Measurements from ENCODE around the gene UBN1. TPM values are rescaled to one million over a fixed set of nuclear protein-coding genes. Genes with fewer than 3 reads are reported as not detected.

The UBN1 gene, protein sequence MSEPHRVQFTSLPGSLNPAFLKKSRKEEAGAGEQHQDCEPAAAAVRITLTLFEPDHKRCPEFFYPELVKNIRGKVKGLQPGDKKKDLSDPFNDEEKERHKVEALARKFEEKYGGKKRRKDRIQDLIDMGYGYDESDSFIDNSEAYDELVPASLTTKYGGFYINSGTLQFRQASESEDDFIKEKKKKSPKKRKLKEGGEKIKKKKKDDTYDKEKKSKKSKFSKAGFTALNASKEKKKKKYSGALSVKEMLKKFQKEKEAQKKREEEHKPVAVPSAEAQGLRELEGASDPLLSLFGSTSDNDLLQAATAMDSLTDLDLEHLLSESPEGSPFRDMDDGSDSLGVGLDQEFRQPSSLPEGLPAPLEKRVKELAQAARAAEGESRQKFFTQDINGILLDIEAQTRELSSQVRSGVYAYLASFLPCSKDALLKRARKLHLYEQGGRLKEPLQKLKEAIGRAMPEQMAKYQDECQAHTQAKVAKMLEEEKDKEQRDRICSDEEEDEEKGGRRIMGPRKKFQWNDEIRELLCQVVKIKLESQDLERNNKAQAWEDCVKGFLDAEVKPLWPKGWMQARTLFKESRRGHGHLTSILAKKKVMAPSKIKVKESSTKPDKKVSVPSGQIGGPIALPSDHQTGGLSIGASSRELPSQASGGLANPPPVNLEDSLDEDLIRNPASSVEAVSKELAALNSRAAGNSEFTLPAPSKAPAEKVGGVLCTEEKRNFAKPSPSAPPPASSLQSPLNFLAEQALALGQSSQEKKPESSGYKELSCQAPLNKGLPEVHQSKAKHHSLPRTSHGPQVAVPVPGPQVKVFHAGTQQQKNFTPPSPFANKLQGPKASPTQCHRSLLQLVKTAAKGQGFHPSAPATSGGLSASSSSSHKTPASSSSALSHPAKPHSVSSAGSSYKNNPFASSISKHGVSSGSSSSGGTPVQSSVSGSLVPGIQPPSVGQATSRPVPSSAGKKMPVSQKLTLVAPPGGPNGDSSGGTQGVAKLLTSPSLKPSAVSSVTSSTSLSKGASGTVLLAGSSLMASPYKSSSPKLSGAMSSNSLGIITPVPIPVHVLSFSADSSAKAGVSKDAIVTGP (N-terminal part only)
- 50.9 TPM for total RNA-seq
- long read RNA-seq, full-length matches to known transcripts: 5 of 121 reads
- long read RNA-seq, partial matches to known transcripts: 110 of 121 reads
- long read RNA-seq, other reads (novel, unspliced or antisense): 6 of 121 reads

DNA sequence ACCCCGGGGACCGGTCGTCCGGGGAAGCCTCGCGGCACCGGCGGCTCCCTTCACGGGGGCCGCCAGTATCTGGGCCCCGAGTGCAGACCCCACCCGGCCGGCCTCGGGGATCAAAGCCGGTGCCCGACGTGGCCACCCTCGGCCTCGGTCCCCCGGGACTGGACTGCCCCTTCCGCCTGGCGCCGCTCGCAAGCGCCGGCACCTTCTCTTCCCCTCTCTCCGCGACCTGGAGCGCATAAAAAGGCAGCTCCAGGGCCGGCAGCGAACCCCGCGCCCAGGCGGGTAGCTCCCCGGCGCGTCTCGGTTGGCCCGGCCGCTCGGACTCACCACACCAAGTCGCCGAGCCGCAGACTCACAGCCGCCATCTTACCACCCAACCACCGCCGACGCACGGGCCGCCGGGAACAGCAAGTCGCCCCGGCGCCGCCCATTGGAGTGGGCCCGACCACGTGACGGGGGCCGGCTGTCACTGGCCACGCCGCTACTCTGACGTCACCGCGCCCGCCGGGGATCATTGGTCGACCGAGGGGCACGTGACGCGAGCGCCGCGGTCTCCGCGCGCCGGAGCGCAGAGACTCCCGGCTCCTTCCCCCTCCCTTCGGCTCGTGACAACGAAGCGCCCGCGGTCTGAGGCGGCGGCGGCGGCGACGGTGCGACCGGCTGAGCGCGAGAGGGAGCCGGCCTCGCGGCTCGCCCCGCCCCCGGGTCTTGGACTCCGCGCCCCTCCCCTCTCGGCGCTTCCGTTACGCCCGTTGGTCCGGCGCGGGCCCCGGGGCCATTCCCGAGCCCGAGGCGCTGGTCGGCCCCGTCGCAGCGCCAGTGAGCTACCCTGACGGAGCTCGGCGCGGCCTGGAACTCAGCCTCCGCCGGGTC is at the start of gene UBN1, which contains the start of gene GLYR1:
TSS of gene UBN1 (plus strand) at position 581 of the 873 bp plus-strand sequence. CDS start 5,437 bp downstream, outside the sequence.
TSS of gene GLYR1 (minus strand) at position 388 of the 873 bp plus-strand sequence. CDS start at position 365, 23 bp downstream.
- DNase-seq (peak; percentile 100), ATAC-seq (peak; percentile 97)
- intact Hi-C loops (cut with micrococcal nuclease): no loop called here

DNA sequence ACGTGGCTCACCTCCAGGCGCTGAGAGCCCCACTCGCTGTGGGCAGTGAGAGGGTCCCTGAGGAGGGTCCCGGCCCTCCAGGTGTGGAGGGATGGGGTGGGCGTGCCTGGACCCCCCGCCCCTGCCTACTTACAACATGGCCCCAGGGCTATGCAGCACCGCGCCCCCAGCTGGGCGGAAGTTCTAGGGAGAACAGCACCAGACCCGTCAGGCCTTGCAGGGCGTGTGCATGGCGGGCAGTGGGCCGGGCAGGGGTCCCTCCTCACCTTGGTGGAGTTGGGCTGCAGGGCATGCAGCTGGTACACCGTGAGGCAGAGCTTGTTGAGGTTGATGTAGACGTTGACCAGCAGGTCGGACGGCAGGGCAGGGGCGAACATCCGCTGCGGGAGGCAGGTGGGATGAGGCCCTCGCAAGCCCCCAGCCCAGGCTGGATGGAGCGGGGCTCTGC is 49.5 kb upstream of the UBN1 start:
- ATAC-seq (no peak), DNase-seq (no peak)
- intact Hi-C loops (cut with micrococcal nuclease): no loop called here

DNA sequence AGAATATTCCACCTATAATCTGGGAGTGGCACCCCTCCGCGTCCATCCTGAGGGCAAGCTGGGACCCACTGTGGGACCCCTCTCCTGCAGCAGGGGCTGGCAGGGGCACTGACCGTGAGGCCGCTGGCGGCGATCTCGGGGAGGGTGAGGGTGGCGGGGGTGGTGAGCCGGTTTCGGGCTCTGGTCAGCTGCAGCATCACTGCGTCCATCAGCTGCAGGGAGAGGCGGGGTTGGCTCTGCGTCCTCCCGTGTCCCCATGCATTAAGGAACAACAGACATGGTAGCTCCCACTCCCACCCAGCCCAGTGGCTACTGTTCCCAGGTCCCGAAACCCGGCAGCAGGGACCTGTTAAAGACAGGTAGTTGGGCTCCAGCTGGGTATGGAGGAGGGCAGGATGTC is 48.8 kb upstream of the UBN1 start:
- intact Hi-C loops (cut with micrococcal nuclease): no loop called here
- ATAC-seq (no peak), DNase-seq (no peak)

DNA sequence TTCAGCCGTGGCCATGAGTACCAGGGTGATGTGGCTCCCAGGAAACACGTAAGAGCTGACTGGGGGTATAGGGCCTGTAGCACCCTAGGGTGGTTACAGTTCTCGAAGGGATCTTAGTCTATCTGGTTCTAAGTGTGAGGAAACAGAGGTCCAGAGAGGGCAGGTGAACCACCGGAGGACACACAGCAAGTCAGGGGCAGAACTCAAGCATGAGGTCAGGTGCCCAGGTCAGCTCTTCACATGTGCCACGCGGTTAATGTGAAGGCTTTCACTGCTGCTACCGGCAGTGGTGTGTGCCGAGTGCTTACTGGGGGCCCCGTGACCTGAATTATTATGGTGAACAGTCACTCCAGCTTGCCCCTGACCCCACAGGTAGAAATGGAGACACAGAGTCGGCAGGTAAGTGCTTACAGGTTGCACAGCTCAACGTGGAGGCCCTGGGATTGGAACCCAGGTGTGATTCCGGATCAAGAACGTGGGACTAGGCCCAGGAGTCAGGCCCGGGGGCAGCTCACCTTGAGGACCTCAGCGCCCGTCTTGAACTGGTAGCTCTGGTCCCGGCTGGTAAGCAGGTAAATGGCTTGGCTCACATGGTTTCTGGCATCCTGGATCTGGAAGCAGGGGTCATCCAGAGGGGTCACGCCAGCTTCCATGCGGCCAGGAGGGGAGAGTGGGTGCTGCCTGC is 48.0 kb upstream of the UBN1 start:
- ATAC-seq (no peak), DNase-seq (no peak)
- intact Hi-C loops (cut with micrococcal nuclease): no loop called here

DNA sequence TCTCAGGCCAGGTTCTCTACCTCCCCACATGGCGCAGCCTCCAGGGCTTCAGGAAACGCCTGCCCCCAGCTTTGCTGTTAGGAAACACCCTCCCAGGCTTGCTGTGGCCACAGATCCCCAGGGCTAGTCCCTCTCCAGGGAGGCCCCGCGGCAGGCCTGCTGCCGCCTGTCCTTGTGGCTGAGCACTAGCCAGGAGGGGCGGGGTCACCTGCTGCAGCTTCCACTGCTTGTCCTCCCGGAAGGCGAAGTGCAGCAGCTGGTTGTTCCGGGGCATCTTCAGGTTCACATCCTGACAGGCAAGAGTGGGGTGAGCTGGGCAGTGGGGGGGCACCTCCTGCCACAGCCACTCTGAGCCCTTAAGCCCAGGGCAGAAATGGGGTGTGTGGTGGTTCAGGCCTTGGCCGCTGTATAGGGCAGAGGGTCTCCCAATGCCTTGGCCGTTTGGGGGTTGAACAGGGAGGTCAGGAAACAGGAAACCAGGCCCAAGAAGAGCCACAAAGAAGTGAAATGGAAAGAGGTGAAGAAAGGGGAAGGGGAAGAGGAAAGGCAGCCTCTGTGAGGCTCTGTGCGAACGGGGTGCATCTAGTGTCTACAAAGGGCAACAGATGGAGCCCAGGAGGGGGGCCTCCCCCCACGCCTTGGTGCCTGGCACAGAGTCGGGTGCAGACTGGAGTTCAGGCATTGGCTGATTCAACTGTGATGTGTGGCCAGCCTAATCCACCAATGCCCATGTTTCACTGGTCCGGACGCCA is 46.8 kb upstream of the UBN1 start:
- ATAC-seq: no peak
- intact Hi-C loops (cut with micrococcal nuclease): no loop called here
- DNase-seq: peak; percentile 77

DNA sequence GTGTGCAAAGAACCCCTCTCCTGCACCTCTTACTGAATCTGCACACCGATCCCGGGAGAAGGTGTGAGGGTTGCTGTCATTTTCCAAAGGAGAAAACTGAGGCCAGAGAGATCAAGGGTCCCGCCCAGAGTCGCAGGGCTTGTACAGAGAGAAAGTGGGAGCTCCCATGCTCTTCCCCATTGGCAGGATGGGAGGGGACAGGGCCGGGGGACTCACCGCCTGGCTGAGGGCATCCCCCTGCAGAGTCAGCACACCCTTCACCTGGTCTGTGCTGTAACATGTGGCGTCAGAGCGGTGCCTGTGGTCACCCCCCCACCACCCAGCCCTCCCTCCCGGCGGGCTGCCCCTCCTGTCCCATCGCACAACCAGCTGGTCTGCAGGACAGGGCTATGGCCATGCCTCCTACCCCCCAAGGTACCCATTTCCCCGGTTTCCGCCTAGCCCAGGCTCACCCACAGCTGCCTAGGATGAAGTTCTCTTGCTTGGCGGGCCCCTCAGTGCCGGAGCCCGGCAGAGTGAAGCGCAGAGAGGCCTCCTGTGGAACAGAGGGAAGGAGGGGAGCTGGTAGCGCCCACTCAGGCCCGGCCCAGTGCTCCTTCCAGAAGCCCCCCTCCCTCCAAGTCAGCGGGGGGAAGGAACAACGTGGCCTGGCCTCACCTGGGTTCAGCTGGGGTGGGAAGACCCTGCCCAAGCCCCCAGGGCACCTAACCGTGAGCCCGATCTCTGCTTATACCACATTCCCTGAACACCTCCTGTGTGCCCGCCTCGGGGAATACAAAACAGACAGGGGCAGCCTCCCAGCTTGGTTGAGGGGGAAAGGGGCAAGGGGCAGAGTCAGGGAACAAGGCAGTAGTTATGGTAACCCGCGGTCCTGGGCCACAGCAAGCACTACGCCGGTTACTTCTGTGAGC is 46.0 kb upstream of the UBN1 start:
- DNase-seq (no peak), ATAC-seq (no peak)
- intact Hi-C loops (cut with micrococcal nuclease): no loop called here

DNA sequence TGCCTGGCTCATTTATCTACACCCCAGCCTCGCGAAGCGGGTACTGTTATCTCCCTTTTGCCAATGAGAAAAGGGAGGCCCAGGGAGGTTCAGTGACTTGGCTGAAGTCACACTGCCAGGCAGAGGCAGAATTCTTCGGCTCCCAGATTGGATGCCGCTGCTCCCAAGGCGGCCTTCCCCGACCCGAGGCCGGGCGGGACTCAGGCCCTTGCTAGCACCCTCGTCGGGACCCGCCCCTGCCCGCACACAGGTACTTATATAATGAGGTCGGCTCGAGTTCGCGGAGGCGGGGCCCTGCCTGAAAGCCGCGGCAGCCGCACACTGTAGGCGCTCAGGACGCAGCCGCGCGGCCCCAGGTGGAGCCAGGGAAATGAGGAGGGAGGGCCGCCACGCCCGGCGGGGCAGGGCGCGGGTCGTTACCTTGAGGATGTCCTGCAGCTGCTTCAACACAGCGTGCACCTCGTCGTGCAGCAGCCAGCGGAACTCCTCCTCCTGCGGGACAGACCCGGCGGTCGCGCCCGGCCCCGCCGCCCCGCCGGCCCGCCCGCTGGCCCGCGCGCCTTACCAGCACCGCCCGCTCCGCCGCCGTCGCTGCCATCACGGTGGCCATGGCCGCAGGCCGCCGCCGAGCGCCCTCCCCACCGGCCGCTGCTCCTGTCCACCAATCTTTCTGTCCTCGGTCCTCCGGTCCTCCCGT is 45.2 kb upstream of the UBN1 start, which contains the start of gene ROGDI:
TSS of gene ROGDI (minus strand) at position 672 of the 697 bp plus-strand sequence. CDS start at position 610, 62 bp downstream.
- DNase-seq (peak; percentile 92), ATAC-seq (peak; percentile 61)
- intact Hi-C loops (cut with micrococcal nuclease): no loop called here

DNA sequence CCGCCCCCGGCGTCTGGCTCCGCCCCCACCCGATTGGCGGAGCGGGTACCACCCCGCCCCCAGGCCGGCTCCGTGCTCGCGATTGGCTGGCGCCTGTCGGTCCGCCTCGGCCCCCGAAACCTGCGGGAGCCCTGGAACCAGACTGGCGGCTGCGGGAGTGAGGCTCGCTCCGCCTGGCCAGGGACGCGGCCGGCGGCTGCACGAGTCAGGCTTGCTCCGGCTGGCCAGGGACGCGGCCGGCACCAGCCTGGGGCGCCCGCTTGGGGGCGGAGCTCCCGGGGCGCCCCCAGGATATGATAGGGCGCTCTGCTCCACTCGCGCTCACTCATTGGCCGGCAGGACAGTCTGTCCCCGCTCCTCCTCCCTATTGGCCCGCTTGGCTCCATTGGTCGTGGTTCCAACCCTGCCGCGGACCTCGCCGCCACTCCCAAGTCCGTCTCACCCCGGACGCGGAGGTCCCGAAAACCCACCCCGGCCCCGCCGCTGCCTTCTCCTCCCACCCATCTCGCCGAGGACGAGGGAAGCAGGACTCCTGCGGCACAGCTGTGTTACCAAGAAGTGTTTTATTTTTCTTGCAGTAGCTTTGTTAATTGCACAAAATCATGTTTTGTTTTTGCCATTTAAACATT is 44.5 kb upstream of the UBN1 start:
- intact Hi-C loops (cut with micrococcal nuclease): no loop called here
- ATAC-seq (peak; percentile 90), DNase-seq (peak; percentile 96)

DNA sequence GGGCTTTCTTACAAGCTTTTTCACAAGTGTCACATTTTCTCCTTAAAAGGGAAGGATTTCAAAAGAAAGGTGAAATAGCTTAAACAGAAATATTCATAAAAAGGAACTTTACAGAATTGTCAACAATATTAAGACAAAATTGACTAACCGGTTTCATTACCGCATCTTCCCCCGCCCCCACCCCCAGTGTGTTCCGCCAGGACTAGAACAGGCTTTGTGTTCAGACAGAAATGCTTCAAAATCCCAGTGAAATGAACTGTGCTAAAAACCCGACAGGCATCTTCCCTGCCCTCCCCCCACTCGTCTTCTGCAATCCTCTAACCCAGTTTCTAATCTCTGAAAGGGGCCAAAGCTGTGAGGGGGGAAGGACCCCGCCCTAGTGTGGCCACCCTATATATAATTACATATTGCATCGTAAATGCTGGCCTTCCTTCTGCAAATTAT is 43.9 kb upstream of the UBN1 start:
- DNase-seq: no peak
- ATAC-seq: no peak
- intact Hi-C loops (cut with micrococcal nuclease): no loop called here

DNA sequence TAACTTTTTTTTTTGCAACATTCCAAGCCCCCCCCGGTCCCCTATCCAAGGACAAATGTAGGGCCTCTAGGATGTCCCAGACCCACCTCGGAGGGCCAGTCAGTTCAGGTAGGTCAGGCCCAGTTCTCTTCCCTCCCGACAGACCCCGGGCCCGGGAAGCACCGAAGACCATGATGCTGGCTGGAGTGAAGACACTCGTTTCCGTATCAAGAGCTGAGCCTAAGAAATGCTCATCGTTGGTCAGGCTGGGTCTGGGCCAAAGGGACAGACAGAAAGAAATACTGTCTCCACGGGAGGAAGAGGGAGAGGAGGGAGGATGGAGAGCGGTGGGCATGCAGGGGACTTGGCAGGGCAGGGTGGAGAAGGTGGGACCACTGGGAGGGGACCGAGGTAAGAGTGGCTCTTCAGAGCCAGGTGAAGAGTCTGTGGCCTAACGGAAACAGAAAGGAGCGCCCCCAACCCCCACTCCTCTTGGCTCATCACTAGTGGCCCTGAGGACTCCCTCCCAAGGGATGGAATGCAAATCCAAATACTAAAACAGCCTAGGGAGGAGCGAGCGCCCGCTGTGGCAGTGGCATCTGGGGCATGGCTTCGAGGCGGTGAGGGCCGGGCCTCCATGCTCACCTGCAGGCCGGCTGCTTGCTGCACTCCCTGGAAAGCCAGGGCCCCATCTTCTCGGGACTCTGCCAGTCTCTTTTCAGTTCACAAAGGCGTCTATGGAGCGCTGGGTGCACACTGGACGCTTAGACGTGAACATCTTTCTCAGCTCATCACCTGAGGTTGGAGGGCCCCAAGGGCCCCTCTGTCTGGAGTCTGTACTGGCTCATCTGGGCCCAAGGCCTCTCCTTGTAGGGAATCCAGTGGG is 43.2 kb upstream of the UBN1 start:
- ATAC-seq: no peak

DNA sequence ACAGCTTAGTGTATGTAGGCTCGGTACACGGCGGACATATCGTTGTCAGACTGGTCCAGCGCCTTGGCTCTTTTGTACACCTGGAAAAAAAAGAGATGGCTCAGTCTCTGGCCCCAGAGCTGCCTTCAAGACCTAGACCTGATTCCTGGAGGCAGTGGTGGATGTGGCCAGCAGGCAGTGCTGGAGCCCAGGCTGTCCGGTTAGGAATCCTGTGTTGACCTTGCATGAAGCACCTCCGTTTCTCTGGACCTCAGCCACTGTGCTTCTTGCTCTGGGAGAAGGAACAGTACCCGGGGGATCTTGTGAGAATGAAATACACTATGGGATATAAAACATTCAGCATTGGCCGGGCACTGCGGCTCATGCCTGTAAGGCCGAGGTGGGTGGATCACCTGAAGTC is 42.0 kb upstream of the UBN1 start:
- peak; percentile 69 for DNase-seq
- intact Hi-C loops (cut with micrococcal nuclease): no loop called here
- peak; percentile 39 for ATAC-seq

More for the DNA sequence above, 43.2 kb upstream of the UBN1 start:
- intact Hi-C loops (cut with micrococcal nuclease): no loop called here
- DNase-seq: no peak

DNA sequence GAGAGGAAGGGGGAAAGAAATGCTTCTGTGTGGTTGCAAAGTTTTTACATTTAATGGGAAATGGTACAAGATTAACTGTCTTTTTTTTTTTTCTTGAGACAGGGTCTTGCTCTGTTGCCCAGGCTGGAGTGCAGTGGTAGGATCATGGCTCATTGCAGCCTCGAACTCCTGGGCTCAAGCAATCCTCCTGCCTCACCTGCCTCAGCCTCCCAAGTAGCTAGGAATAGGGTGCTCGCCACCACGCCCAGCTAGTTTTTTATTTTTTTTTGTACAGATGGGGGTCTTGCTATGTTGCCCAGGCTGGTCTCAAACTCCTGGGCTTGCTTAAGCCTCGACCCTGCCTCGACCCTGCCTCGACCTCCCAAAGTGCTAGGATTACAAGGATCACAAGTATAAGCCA is 41.0 kb upstream of the UBN1 start:
- intact Hi-C loops (cut with micrococcal nuclease): no loop called here
- DNase-seq: no peak
- ATAC-seq: no peak

DNA sequence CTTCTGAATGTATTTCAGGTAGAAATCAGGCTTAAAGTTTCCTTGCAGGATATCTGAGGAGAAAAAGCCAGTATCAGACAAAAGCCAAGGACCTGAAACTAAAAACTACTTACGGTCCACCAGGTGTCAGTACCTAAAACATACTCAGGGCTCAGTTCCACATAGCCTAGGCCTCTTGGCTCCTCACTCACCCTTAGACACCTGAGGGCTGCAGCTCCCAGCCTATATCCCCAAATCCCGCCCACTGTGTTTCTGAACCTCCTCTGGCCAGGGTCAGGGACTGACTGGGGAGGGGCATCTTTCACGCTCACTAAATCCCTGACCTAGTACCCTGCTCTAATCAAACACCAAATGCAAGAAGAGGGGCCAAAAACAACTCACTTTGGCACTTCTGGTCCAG is 36.0 kb upstream of the UBN1 start:
- DNase-seq: no peak
- intact Hi-C loops (cut with micrococcal nuclease): no loop called here
- ATAC-seq: no peak

DNA sequence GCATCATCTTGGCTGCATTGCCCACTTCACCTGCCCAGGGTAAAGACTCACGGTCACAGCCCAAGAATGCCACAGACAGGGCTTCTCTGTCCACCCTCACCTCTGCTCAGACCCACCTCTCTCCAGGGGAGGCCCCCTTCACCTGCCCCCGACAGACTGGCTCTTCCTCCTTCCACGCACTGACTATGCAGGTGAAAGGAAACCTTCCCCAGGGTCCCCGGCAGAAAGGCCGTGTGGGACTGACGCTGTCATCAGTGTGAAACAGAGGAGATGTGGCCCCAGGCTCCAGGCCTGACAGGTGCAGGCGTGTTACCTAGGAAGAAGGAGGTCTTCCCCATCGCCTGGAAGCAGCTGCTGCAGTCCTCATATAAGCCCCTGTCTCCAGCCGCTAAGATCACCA is 35.5 kb upstream of the UBN1 start:
- no peak for ATAC-seq

More for the DNA sequence above, 35.5 kb upstream of the UBN1 start:
- intact Hi-C loops (cut with micrococcal nuclease): no loop called here
- DNase-seq: no peak
